ENCODE results near the gene MYOT.
"Not testable (repeated sequence)": the region's sequence is repeated elsewhere in the genome, so short reads cannot be mapped to it uniquely, and the experiment has no call there.

Gene MYOT, protein sequence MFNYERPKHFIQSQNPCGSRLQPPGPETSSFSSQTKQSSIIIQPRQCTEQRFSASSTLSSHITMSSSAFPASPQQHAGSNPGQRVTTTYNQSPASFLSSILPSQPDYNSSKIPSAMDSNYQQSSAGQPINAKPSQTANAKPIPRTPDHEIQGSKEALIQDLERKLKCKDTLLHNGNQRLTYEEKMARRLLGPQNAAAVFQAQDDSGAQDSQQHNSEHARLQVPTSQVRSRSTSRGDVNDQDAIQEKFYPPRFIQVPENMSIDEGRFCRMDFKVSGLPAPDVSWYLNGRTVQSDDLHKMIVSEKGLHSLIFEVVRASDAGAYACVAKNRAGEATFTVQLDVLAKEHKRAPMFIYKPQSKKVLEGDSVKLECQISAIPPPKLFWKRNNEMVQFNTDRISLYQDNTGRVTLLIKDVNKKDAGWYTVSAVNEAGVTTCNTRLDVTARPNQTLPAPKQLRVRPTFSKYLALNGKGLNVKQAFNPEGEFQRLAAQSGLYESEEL

DNA sequence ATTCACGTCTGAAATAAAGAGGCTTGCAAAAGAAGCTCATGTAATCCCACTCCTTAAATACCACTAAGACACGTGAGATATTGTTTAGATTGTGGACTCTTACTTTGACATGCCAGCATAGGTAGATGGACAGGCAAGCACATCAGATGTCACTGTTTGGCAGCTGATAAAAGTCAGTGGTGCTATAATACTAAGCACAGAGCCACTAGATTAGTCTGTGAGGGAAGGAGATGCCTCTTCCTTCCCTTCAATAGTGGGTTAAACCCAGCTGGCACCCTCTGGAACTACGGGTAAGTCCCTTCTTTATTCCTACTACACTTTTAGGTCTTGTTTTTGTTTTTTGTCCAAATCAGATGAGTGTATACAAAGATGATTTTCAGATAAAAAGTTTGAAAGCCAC lies at the start of gene MYOT:
TSS of gene MYOT (plus strand) at position 197 of the 400 bp plus-strand sequence. CDS start 2,792 bp downstream, outside the sequence.
- DNase-seq = no peak

DNA sequence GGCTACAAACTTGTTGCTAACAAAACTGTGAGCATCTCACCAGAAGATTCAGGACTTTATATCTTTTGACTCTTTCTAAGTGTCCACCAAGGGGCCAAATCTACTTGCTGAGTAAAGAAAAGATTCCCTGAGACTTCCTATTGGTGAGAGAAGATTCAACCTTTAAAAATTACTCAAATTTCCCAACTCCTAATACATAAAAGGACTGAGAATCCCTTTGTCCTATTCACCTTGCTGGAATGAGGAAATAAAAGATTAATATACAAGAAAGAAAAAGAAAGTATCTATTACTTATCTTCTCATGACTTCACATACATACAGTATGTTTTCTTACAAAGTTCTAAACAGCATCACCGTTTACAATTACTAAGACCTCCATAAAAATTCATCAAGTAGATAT lies 47.9 kb upstream of the MYOT start:
- DNase-seq = no peak

DNA sequence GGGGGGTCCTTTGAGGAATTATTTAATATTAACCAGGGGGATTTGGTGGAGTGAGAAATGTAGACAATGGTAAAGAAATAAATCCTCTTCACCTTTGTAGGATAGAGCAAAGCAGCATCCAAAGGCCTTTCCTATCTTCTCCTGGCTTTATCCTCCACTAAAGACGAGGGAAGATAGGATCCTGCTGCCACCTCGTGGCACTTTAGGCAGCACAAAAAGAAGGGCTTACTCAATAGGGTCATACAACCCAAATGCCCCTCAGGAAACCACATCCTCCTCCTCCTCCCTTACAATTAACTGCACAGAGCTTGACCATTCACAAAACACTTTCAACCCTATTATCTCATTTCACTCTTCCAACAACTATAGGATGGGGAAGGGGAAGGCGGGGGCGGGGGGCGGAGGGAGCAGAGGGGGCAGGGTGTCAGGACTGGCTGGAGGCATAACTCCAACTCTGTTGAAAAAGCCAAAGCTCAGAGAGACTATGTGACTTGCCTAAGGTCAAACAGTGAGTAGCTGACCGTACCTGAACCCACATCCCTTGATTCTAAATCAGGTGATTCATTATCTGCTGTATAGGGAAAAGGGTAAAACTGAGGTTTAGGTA lies 45.4 kb upstream of the MYOT start:
- no peak for DNase-seq

DNA sequence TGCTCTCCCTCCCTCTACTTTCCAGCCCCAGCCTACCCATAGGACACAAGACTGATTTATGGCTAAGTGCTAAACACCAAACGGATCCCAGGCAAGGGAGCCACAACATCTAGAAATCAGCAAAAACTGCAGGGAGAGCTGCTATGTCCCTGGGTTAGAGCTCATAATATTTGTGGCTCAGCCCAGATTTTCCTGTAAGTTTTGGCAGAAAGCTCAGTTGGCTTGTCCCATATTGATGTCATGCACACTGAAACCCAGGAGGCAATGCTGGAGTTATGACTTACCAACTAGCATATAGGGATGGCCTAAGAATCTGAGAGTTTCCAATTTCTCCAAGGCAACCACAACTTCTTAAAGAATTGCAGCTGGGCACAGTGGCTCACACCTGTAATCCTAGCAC lies 44.7 kb upstream of the MYOT start:
- DNase-seq = no peak

DNA sequence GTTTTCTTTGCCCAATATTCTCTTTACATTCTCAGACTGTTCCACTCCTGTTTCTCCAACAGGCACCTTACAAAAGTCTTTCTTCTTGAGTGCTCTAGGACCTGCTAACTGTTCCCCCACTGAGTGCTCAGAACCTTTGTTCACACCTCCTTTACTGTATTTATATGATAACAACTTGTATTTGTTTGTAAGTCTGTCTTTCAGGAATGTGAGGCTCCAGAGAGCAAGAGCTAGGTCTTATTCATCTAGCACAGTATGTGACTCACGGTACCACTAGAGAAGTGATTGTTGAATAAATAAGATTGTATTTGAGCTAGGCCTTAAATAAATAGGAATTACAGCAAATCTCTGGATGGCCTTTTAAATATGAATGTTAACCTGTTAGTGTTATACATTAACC lies 42.5 kb upstream of the MYOT start:
- DNase-seq = no peak

DNA sequence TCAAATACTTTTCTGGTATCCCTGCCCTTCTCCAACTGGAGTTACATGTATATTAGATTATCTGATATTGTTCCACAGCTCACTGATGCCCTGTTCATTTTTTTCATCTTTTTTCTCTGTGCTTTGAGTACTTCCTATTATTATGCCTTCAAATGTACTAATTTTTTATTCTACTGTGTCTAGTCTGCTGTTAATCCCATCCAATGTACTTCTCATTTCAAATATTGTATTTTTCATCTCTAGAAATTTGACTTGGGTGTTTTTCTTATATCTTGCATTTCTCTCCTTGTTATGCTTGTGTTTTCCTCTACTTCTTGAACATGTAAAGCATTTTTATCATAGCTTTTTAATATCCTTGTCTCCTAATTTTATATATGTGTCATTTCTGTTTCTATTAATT lies 41.6 kb upstream of the MYOT start:
- no peak for DNase-seq

DNA sequence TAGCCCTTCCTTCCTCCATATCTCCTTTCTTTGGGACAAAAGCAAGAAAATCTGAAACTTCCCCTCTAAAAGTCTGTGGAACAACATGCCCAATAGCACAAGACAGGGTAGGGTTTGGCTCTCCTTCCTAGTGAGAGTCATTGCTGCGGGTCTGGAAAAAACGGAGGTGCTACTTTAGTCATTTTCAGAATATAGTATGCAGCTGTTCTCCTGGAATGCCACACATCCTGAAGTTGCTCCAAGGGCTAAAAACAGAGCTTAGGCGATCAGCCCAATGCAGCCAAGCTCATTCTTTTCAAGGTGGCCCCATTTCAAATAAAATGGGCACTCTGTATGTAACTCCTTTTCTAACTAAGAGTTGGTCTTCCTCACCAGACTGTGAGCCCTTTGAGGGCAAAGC lies 39.5 kb upstream of the MYOT start:
- no peak for DNase-seq

DNA sequence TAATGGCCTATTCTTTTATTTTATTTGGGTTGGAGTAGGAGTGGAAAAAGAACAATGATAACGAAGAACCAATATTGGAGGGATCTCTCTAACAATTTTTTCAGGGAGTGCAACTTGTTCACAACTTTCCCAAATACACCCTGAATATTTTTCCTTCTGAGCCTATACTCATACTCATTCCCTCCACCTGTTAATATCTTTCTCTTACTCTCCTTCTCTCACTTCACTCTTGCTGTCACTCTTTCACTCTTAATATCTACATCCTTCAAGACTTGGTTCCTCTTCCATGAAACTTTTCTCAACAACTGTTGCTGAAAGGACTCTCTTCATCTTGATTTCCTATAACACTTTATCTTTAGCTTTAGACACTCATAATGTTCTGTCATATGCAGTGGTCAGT lies 39.0 kb upstream of the MYOT start:
- no peak for DNase-seq

DNA sequence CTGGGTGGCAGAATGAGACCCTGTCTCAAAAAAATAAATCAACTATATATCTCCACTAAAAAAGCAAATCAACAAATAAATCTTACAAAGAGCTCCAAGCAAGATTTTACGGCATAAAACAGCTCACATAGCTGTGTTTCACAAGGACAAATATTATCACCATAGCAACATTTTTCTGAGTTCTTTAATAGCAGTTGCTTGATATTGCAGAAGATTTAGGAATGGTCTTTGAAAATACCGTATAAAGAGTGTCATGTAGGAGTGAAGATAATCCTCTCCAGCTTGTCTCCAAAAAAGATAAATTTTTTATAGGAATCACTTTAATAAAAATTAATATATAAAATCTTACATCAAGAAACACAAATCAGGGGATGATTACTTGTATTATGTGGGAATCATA lies 36.6 kb upstream of the MYOT start:
- DNase-seq = no peak

DNA sequence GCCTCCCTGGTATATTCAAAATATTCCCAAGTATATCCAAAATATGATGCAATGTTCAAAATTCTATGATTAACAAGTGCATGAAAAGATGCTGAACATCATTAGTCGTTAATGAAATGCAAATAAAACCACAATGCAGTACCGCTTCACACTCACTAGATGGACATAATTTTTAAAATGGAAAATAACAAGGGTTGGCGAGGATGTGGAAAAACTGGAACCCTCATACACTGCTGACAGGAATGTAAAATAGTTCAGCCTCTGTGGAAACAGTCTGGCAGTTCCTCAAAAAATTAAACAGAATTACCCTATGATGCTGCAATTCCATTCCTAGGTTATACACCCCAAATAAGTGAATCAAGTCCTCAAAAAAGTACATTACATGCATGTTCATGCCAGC lies 36.1 kb upstream of the MYOT start:
- DNase-seq = no peak

DNA sequence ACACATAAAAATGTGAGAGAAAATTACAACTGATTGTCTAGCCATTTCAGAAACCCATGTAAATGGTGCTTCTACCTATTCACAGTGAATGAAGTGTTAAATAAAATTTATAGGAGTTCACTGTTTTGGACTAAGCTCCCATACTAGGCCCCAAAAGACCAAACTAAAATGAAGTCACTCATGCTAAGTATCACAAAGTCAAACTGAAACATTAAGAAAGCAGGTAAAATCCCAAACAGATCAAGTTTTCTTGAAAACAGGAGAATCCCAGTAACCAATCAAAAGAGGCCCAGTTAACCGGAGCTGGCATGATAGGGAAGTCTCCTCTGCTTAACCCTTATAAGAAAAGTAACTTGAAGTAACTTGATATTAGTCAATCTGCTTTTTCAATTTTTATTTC lies 35.2 kb upstream of the MYOT start:
- no peak for DNase-seq

DNA sequence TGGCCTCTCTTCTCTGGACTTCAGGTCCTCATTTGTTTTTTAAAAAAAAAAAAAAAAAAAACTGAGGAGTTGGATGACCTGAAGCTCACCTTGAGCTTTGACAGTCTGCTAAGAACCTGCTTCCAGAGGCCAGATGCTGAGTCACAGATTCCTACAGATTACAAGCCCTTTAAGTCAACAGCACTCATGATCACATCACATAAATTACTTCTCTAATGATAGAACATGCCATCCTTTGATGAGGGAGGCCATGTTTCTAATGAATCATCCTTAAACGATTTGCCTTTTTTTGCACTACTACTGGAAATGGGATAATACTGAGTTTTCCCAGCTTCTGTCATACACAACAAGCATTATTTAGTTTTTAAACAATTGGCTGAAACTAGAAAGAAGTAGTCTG lies 34.2 kb upstream of the MYOT start:
- no peak for DNase-seq

DNA sequence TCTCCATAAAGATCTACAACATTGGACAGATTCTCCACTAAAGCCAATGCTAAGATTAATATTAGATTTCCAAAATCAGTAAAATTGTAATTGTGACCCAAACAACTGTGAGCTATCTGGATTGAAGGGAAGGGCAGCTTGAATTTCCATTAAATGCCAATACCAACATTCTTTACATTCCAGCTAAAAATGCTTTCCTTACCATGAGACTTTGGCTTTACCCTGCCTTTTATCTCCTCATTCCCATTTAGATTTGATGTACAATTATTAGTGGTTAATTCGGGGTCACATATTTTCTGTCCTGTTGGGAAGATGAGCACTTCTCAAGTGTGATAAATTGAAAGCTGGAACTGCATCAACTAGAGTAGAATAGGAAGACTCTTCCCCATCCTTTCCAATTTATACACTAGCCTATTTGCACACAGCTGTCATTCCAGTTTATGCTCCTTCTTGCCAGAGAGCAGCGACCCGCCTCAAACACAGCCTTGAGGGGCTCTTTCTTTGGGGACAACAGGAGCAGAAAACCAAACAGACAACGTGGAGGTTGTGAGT lies 33.1 kb upstream of the MYOT start:
- DNase-seq = no peak

DNA sequence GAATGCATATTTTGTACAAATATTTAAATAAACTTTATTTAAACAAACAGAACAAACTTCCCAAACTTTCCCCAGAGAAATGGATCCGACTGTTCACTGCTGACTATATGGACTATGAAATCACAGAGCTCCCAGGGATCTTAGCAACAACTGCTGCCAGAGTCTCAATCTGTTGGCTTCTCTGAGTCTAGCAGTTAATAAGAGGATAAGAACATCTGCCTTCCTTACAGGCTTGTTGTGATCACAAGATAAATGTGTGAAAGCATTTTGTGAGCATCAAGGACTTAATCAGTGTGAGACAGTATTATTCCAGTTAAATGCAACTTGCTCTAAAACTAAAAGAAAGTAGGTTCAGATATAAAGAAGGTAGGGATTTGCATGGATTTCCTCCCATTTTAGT lies 31.4 kb upstream of the MYOT start:
- DNase-seq = no peak

DNA sequence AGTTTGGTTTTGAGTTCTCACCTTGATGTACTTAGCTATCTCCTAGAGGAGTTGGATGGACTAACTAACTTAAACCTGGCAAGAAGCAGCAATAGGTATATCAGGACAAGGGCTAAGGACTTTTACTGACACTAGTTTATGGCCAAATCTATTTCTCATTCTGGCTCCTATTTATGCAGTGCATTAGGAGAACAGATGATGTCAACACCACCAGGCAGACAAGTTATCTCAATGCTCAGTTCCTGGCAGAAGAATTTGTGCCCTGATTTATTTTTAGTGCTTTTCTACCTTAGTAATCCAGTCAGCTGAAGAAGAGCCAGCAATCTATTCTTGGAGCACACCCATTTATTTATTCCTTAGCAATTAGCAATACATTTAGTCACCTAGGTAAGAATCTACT lies 30.7 kb upstream of the MYOT start:
- no peak for DNase-seq

DNA sequence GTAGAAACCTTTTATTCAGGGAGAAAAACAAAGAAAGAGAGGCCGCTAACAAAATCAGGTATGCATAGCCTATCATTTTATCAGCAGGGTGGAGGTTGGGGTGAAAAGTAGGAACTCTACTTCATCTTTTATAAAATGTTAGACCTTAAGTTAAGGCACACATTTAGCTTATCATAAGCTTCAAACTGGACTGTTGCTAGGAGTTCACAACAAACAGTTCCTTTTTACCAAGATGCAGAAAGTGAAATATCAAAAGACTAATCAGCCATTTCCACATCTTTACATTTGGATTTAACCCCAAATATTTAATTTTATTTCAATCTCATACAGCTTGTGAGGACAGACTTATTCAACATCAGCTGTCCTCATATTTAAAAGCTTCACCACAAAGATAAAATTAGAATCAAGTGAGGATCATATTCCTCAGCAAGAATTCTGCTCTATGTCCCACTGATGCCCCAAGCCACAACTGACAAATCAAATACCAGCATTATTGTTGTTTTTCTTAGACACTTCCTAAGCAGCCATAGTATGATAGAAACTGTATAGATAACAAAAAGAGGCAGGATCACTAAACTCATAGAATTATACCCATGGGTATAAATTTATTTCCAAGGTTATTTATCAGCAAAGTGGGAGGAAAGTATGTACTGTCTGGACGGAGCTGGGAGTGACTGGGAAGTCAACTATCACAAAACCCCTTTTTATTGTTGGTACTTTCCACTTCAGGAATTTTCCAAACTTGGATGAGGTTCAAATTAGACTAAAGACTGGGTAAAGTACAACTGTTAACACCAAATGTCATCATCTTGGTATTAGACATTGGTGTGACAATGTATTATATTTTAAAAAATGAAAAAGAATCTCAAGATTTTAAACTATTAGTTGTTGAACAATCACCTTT lies 29.9 kb upstream of the MYOT start:
- no peak for DNase-seq

DNA sequence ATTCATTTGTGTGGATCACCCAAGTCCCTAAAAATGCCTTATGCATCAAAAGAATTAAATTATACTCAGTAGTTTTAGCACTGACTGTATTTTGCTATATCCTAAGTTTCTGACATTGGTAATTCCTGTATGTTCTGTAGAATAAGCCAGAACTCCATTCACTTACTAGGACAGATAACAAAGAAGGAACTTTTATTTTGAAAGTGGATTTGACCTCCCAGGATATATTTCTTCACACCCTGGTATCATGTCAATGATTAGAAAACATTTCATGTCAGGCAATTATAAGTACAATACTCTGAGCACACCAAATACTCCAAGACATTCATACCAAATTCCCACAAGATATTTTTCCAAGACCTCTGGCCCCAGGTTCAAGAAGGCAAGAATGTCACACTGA lies 28.7 kb upstream of the MYOT start:
- DNase-seq = no peak

DNA sequence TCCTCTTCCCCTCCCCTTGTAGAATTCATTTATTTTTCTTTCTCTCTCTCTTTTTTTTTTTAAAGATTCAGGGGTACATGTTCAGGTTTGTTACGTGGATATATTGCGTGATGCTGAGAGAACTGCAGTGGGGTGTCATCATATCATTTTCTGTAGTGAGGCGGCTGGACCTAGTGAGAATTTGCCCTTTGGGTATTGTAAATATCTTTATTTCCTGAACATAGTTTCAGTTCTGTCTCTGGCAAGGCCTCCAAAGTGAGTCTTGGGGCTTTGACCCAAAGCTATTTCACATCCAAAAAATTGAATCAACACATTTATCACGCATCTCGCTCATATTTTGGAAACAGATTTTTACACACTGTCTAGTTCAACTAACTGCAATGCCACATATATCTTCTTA lies 25.4 kb upstream of the MYOT start:
- no peak for DNase-seq

DNA sequence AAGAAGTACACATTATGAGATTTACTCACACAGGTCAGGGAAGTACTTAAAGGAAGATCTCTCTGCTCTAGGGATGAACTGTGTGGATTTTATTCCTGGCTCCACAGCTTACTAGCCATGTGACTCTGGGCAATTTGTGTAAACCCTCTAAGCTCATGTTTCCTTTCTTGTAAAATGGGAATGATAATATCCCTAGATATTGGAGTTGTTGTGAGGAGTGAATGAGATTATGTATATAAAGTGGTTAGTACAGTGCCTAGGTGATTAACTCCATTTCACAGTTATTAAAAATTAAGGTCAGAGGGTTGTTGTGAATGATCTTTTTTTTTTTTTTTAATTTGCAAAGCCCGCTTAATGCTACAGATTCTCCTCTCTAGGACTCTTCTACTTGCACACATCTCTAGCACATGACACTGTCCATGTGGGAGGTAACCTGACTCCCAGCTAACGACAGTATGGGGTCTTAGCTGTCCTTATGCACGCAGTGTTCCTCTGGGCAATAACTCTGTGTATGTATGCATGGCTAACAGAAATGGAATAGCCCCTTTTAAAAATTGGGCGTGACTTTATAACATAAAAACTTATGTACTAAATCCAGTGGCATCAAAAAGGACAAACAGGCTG lies 23.9 kb upstream of the MYOT start:
- DNase-seq = no peak

DNA sequence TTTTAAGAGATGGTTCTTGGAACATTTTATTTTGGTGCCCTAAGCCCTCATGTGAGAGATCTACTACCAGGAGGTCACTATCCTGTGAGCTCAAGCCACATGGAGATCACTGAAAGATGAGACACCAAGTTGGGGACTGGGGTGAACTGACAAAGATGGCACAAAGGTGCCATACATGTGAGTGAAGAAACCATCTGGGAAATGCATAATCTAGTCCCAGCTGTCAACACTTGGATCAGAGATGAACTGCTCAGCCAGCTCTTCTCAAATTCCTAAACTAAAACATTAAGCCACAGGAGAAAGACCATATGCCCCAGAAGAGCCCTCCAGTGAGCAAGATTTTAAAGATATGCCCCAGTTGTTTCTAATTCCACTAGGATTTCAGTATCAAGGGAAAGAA lies 22.2 kb upstream of the MYOT start:
- DNase-seq = no peak

DNA sequence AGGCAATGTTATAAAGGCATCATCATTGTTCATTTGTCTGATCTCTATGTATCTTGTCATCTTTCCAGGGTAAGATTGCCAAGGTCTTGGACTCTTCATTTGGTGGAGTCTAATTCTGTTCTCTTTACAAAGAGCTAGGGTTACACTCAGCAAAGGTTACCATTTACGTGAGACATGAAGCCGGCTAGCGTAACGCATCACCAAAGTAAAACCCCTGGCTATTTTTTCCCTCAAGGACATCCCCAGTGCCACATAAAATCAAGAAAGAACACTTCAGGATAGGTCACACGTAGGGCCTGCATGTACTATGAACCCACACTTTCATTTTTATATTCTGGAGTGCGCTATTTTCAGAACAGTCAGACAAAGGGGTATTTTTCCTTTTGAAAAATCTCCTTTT lies 20.0 kb upstream of the MYOT start:
- no peak for DNase-seq

DNA sequence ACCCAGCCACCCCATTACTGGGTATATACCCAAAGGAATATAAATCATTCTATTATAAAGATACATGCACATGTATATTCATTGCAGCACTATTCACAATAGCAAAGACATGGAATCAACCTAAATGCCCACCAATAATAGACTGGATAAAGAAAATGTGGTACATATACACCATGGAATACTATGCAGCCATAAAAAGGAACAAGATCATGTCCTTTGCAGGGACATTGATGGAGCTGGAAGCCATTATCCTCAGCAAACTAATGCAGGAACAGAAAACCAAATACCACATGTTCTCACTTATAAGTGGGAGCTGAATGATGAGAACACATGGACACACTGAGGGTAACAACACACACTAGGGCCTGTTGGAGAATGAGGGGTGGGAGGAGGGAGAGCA lies 14.5 kb upstream of the MYOT start:
- not testable (repeated sequence) for DNase-seq

DNA sequence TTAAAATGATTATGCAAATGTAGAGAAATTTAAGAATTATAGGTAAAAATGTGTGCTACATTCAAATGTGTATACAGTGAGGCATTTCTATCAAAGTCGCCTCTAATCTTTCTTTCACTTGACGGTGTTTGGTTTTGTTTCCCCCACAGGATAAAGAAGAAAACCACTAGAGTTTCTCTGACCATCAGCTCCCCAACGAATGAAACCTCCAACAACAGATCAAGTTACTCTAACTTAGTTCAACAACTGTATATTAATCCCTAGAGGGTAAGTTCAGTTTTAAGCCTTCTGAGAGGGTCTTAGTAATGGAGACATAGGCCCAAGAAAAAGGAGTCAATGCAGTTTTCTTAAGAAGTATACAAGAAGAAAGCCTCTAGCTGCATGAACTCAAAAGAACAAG lies 11.5 kb upstream of the MYOT start:
- no peak for DNase-seq

Measured in stimulated activated CD4-positive, alpha-beta T cell treated with anti-CD3 and anti-CD28 coated beads, Interleukin-15, amount 100 ng/mL, for 24 hours (primary cell).